ENCODE measurements around the gene ARHGEF3.

GRCh38 chr3:56747150-56747549 lies 54.6 kb downstream of the ARHGEF3 start:
- TF ChIP-seq SUZ12 (IDR thresholded peaks at IDR 0.05), result no peak
- TF ChIP-seq FOXA1 (IDR thresholded peaks at IDR 0.05), result no peak
- TF ChIP-seq SP1 (IDR thresholded peaks at IDR 0.05), result no peak
- no peak for TF ChIP-seq NFRKB (IDR thresholded peaks at IDR 0.05)
- no peak for TF ChIP-seq HDGF (IDR thresholded peaks at IDR 0.05; ENCODE audit: borderline replicate concordance)
- no peak for TF ChIP-seq FOXM1 (IDR thresholded peaks at IDR 0.05; ENCODE audit: borderline replicate concordance)
- no peak for TF ChIP-seq TARDBP (IDR thresholded peaks at IDR 0.05)
- TF ChIP-seq CTBP1 (IDR thresholded peaks at IDR 0.05; ENCODE audit: borderline replicate concordance), result no peak
- TF ChIP-seq FOXK2 (IDR thresholded peaks at IDR 0.05), result no peak
- no peak for TF ChIP-seq BHLHE40 (IDR thresholded peaks at IDR 0.05; ENCODE audit: borderline replicate concordance)
